GM18498 (cell line): ENCODE data around the gene POLR3B.
"Not testable (repeated sequence)": the region's sequence is repeated elsewhere in the genome, so short reads cannot be mapped to it uniquely, and the experiment has no call there.

Experiments used
- ATAC-seq: cut with Tn5 transposase; IDR thresholded peaks from one replicate; pipeline ENCODE4 v1.9.1; 2021; ENCODE audit warnings: mild to moderate bottlenecking, moderate library complexity; ENCODE audit not compliant: unreplicated experiment

Gene POLR3B

GRCh38 chr12:106342397-106343213 lies 14.9 kb upstream of the POLR3B start:
- ATAC-seq = no peak

- ATAC-seq = no peak
These were observed 14.4 kb upstream of the POLR3B start for GRCh38 chr12:106343214-106343528.

- no peak for ATAC-seq
These were observed 13.4 kb upstream of the POLR3B start for GRCh38 chr12:106344131-106344530.

- no peak for ATAC-seq
These were observed 11.8 kb upstream of the POLR3B start for GRCh38 chr12:106345746-106346145.

GRCh38 chr12:106348411-106348810 lies 9.1 kb upstream of the POLR3B start:
- no peak for ATAC-seq

GRCh38 chr12:106353175-106353574 lies 4.4 kb upstream of the POLR3B start:
- ATAC-seq = no peak

- ATAC-seq = peak; percentile 12
These were observed 1.1 kb downstream of the POLR3B start for GRCh38 chr12:106358396-106359241.

- no peak for ATAC-seq
These were observed 2.3 kb downstream of the POLR3B start for GRCh38 chr12:106359646-106360399.

- ATAC-seq = no peak
These were observed 2.9 kb downstream of the POLR3B start for GRCh38 chr12:106360400-106360994.

GRCh38 chr12:106362971-106363370 lies 5.4 kb downstream of the POLR3B start:
- ATAC-seq = no peak

GRCh38 chr12:106364261-106364660 lies 6.7 kb downstream of the POLR3B start:
- no peak for ATAC-seq

GRCh38 chr12:106369624-106370346 lies 12.2 kb downstream of the POLR3B start:
- no peak for ATAC-seq

GRCh38 chr12:106378788-106379187 lies 21.2 kb downstream of the POLR3B start:
- ATAC-seq = no peak

- no peak for ATAC-seq
These were observed 23.4 kb downstream of the POLR3B start for GRCh38 chr12:106380954-106381353.

GRCh38 chr12:106381866-106382265 lies 24.3 kb downstream of the POLR3B start:
- ATAC-seq = not testable (repeated sequence)

GRCh38 chr12:106386813-106387535 lies 29.4 kb downstream of the POLR3B start:
- no peak for ATAC-seq

- no peak for ATAC-seq
These were observed 30.4 kb downstream of the POLR3B start for GRCh38 chr12:106387848-106388377.

- no peak for ATAC-seq
These were observed 31.6 kb downstream of the POLR3B start for GRCh38 chr12:106389151-106389550.

GRCh38 chr12:106392759-106393158 lies 35.2 kb downstream of the POLR3B start:
- no peak for ATAC-seq
